Measurements from ENCODE around the gene KLC1. TPM values are rescaled to one million over a fixed set of nuclear protein-coding genes. Genes with fewer than 3 reads are reported as not detected.

The KLC1 gene
- total and polyA plus RNA-seq, 10 of the 15 experiments (the other 5 are each of a cell fraction or from before 2014, with no cell fraction given) = 5.5 to 137 (median 76.1) TPM

- TF ChIP-seq SPI1 (IDR thresholded peaks at IDR 0.05; ENCODE audit: borderline replicate concordance, insufficient read depth, low read depth, low read length) = no peak
Measured at GRCh38 chr14:103684871-103685270, 55.9 kb downstream of the KLC1 start (continued).

DNA sequence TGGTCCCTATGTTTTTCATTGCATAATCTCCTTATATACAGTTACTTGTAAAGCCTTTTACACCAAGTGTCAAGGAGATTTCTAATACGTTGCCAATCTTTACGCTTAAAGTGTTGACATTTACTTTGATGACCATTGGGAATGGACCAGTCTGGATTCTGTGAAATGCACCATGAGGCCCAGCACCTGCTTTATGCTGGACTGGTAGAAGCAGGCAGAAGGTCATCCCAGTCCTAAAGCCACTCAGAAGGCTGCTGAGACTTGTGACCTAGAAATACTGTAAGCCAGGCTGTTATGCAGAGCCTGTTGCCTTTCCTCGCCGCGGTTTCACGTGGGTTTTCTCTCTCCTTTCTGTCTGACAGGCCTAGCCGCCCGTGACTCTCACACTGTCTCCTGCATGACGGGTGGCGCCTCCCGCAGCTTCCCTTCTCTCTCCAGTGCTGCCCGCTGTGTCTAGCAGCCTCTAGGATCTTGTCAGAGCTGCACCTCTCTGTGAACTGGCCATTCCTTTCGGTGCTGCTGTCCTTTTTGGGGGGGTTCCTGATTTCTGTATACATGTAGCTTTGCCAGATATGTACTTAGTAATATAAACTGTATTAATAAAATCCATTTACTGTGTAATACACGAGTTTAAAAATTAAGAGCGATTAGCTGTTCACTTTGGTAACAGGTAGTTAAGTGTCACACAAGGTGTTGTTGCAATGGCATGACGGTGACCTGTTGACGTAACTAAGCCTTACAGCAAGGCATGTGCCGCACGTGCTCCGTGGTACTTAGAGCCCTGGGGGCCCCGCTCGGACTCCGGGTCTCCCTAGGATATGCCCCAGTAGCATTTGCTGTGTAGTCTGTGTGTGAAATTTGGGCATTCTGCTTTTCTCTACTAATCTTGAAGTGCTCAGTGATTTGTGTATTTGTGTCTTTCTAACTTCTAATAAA, 56.5 kb downstream of the KLC1 start:
- DNase-seq (ENCODE audit: low read depth, low spot score) = no peak
- POLR2A ChIA-PET = no interaction called here
- H3K27ac ChIP-seq (ENCODE audit: control insufficient read depth, insufficient read depth) = no peak overlapping the region
- intact Hi-C loops (cut with micrococcal nuclease; ENCODE audit: unreplicated experiment) = no loop called here
- 95% methylated on average over 22 of the region's 23 CpGs for WGBS (ENCODE audit: insufficient coverage, insufficient replicate concordance, low lambda C conversion rate, missing lambda C conversion rate)
- peaks cover 20% of the 10 kb centered on the region for H3K4me1 ChIP-seq (ENCODE audit: control insufficient read depth, insufficient read depth, low read length)
- no peaks in the 10 kb centered on the region for H3K27me3 ChIP-seq (replicated peaks in 1 of 2; ENCODE audit: control insufficient read depth in 2 of 2, insufficient read depth in 2 of 2, low read length in 1 of 2)
- SMC1A ChIA-PET (ENCODE audit: uncharacterized antibody, unreplicated experiment) = no interaction called here
- no TSS peak for BruUV-seq (replicated peaks)
- peaks cover 18 to 41% of the 10 kb centered on the region in 2 experiments for H3K36me3 ChIP-seq (ENCODE audit: control insufficient read depth in 2 of 2, insufficient read depth in 2 of 2, low read length in 1 of 2)
- FAIRE-seq = no peak
- no peak overlapping the region for H3K4me2 ChIP-seq (ENCODE audit: control insufficient read depth, insufficient read depth)
- H3K4me3 ChIP-seq = no peak overlapping the region
- CTCF ChIA-PET = no interaction called here
- no peak overlapping the region for H2AFZ ChIP-seq (ENCODE audit: control insufficient read depth, low read depth, low read length)
- RAD21 ChIA-PET (ENCODE audit: unreplicated experiment) = no interaction called here
- no peaks in the 10 kb centered on the region for H3K9me3 ChIP-seq (replicated peaks; ENCODE audit: control insufficient read depth, insufficient read depth, low read length)
- ATAC-seq = no peak
- in situ Hi-C loops (cut with MboI) = no loop called here
- H4K20me1 ChIP-seq (ENCODE audit: control insufficient read depth, insufficient read depth) = no peaks in the 10 kb centered on the region
- H3K79me2 ChIP-seq (ENCODE audit: control insufficient read depth, insufficient read depth, low read length) = peaks cover 11% of the 10 kb centered on the region
- H3K9ac ChIP-seq (ENCODE audit: control insufficient read depth, insufficient read depth, low read length) = no peak overlapping the region
- TF ChIP-seq HCFC1 (IDR thresholded peaks at IDR 0.05; ENCODE audit: low read length) = no peak
- no peak for TF ChIP-seq BRCA1 (IDR thresholded peaks at IDR 0.05; ENCODE audit: low read depth, low read length)
- no peak for TF ChIP-seq BMI1 (IDR thresholded peaks at IDR 0.05; ENCODE audit: borderline replicate concordance)
- TF ChIP-seq NFYB (IDR thresholded peaks at IDR 0.05; ENCODE audit: insufficient read depth, low read depth, low read length) = no peak
- no peak for TF ChIP-seq SP1 (IDR thresholded peaks at IDR 0.05; ENCODE audit: low read depth, low read length)
- TF ChIP-seq, protein P1, sequence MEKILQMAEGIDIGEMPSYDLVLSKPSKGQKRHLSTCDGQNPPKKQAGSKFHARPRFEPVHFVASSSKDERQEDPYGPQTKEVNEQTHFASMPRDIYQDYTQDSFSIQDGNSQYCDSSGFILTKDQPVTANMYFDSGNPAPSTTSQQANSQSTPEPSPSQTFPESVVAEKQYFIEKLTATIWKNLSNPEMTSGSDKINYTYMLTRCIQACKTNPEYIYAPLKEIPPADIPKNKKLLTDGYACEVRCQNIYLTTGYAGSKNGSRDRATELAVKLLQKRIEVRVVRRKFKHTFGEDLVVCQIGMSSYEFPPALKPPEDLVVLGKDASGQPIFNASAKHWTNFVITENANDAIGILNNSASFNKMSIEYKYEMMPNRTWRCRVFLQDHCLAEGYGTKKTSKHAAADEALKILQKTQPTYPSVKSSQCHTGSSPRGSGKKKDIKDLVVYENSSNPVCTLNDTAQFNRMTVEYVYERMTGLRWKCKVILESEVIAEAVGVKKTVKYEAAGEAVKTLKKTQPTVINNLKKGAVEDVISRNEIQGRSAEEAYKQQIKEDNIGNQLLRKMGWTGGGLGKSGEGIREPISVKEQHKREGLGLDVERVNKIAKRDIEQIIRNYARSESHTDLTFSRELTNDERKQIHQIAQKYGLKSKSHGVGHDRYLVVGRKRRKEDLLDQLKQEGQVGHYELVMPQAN (conservative IDR thresholded peaks at IDR 0.05) = no peak
- no peak for TF ChIP-seq CHD2 (IDR thresholded peaks at IDR 0.05; ENCODE audit: borderline replicate concordance, low read depth, low read length)
- no peak for TF ChIP-seq RCOR1 (conservative IDR thresholded peaks at IDR 0.05; ENCODE audit: low read depth, low read length)
- TF ChIP-seq ZSCAN29 (IDR thresholded peaks at IDR 0.05) = no peak
- TF ChIP-seq ZNF24 (IDR thresholded peaks at IDR 0.05) = no peak
- TF ChIP-seq ZNF687 (IDR thresholded peaks at IDR 0.05) = no peak
- TF ChIP-seq, protein P2, sequence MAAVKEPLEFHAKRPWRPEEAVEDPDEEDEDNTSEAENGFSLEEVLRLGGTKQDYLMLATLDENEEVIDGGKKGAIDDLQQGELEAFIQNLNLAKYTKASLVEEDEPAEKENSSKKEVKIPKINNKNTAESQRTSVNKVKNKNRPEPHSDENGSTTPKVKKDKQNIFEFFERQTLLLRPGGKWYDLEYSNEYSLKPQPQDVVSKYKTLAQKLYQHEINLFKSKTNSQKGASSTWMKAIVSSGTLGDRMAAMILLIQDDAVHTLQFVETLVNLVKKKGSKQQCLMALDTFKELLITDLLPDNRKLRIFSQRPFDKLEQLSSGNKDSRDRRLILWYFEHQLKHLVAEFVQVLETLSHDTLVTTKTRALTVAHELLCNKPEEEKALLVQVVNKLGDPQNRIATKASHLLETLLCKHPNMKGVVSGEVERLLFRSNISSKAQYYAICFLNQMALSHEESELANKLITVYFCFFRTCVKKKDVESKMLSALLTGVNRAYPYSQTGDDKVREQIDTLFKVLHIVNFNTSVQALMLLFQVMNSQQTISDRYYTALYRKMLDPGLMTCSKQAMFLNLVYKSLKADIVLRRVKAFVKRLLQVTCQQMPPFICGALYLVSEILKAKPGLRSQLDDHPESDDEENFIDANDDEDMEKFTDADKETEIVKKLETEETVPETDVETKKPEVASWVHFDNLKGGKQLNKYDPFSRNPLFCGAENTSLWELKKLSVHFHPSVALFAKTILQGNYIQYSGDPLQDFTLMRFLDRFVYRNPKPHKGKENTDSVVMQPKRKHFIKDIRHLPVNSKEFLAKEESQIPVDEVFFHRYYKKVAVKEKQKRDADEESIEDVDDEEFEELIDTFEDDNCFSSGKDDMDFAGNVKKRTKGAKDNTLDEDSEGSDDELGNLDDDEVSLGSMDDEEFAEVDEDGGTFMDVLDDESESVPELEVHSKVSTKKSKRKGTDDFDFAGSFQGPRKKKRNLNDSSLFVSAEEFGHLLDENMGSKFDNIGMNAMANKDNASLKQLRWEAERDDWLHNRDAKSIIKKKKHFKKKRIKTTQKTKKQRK (IDR thresholded peaks at IDR 0.05; ENCODE audit: low read depth, low read length) = no peak

Data from GM12878 (cell line).